Measurements from ENCODE around the gene AMOT. TPM values are rescaled to one million over a fixed set of nuclear protein-coding genes. Genes with fewer than 3 reads are reported as not detected.

AMOT gene
- total and polyA plus RNA-seq, 10 of the 15 experiments (the other 5 are each of a cell fraction or from before 2014, with no cell fraction given) = 0.92 to 14.5 (median 2.9) TPM

- in situ Hi-C loops (cut with MboI) (no loop called here), intact Hi-C loops (cut with micrococcal nuclease; ENCODE audit: unreplicated experiment) (loop anchor here (1.0 to 10.0 kb wide), 2 partner anchors 75 to 181 kb away; no protein-coding TSS in a partner anchor)
- H4K20me1 ChIP-seq (ENCODE audit: control insufficient read depth, insufficient read depth) = no peaks in the 10 kb centered on the region
- FAIRE-seq (no peak), ATAC-seq (no peak), DNase-seq (ENCODE audit: low read depth, low spot score) (no peak)
- ChIA-PET SMC1A (ENCODE audit: uncharacterized antibody, unreplicated experiment) (no interaction called here), RAD21 (ENCODE audit: unreplicated experiment) (no interaction called here), POLR2A (no interaction called here), CTCF (interaction anchor here (1.1 kb wide), 1 partner anchor 23 kb away, joined by 3 read pairs; no protein-coding TSS in a partner anchor)
- no peak overlapping the region; the same call in 1 of the 2 replicates for H3K27ac ChIP-seq (ENCODE audit: control insufficient read depth, insufficient read depth)
- no TSS peak for BruUV-seq (replicated peaks)
- WGBS (ENCODE audit: insufficient coverage, insufficient replicate concordance, low lambda C conversion rate, missing lambda C conversion rate) = 68% methylated on average over 2 of the region's 2 CpGs
- no peak overlapping the region for H3K4me3 ChIP-seq
- H2AFZ ChIP-seq (ENCODE audit: control insufficient read depth, low read depth, low read length) = no peak overlapping the region
- no peaks in the 10 kb centered on the region for H3K36me3 ChIP-seq (ENCODE audit: control insufficient read depth in 2 of 2, insufficient read depth in 2 of 2, low read length in 1 of 2)
- H3K27me3 ChIP-seq (replicated peaks in 1 of 2; ENCODE audit: control insufficient read depth in 2 of 2, insufficient read depth in 2 of 2, low read length in 1 of 2) = no peaks in the 10 kb centered on the region
- no peaks in the 10 kb centered on the region for H3K79me2 ChIP-seq (ENCODE audit: control insufficient read depth, insufficient read depth, low read length)
- H3K4me2 ChIP-seq (ENCODE audit: control insufficient read depth, insufficient read depth) = no peak overlapping the region
- no peak overlapping the region for H3K9ac ChIP-seq (ENCODE audit: control insufficient read depth, insufficient read depth, low read length)
- H3K9me3 ChIP-seq (replicated peaks; ENCODE audit: control insufficient read depth, insufficient read depth, low read length) = no peaks in the 10 kb centered on the region
- no peaks in the 10 kb centered on the region for H3K4me1 ChIP-seq (ENCODE audit: control insufficient read depth, insufficient read depth, low read length)
- TF ChIP-seq NKRF (conservative IDR thresholded peaks at IDR 0.05) = no peak
- TF ChIP-seq ZBTB40 (IDR thresholded peaks at IDR 0.05; ENCODE audit: borderline replicate concordance) = no peak
- TF ChIP-seq RCOR1 (conservative IDR thresholded peaks at IDR 0.05; ENCODE audit: low read depth, low read length) = no peak
- no peak for TF ChIP-seq TBL1XR1 (IDR thresholded peaks at IDR 0.05; ENCODE audit: low read depth, low read length)
- TF ChIP-seq CREB1 (IDR thresholded peaks at IDR 0.05; ENCODE audit: low read depth) = no peak
- TF ChIP-seq CUX1 (IDR thresholded peaks at IDR 0.05; ENCODE audit: insufficient replicate concordance, low read depth, low read length) = no peak
- TF ChIP-seq ASH2L (IDR thresholded peaks at IDR 0.05; ENCODE audit: borderline replicate concordance, low read depth) = no peak
- TF ChIP-seq EP300 (IDR thresholded peaks at IDR 0.05; ENCODE audit: borderline replicate concordance in 1 of 2, control insufficient read depth in 1 of 2, low read depth in 2 of 2, low read length in 2 of 2) = no peak
- TF ChIP-seq ELK1 (IDR thresholded peaks at IDR 0.05; ENCODE audit: low read depth, low read length) = no peak
- no peak for TF ChIP-seq IKZF1 (conservative IDR thresholded peaks at IDR 0.05)
- TF ChIP-seq IRF4 (IDR thresholded peaks at IDR 0.05; ENCODE audit: low read depth, low read length) = no peak
- no peak for TF ChIP-seq ZNF24 (IDR thresholded peaks at IDR 0.05)
Observed at GRCh38 chrX:112759966-112760365, 80.7 kb downstream of the AMOT start.
